Endothelial cell of umbilical vein (primary cell): Measurements from ENCODE around the gene MS4A10. TPM values are rescaled to one million over a fixed set of nuclear protein-coding genes. Genes with fewer than 3 reads are reported as not detected.
A peak's percentile ranks its signal among the peaks of the same experiment; 100 is the strongest.

Experiments
- BruUV-seq: library from RNA; stranded (reverse); fragments of 400-500 nt; replicated peaks from 2 replicates; lab custom pipeline; 2021; lab: Mats Ljungman, UMichigan
- CTCF ChIA-PET: fragments of 300-600, 350-600 bp; sonication (Branson Sonifier 250); formaldehyde crosslinking; loops from one replicate; lab custom pipeline; 2021; ENCODE audit warnings: antibody characterized with exemption, inconsistent platforms; lab: Charles Lee
- POLR2A ChIA-PET: fragments of 300-600, 350-600 bp; sonication (Branson Sonifier 250); formaldehyde crosslinking; loops from one replicate; lab custom pipeline; 2021; ENCODE audit warnings: antibody characterized with exemption, inconsistent platforms; lab: Charles Lee
- DNase-seq: peaks from one replicate; pipeline ENCODE4 v3.0.0-alpha.2; 2011; ENCODE audit warnings: low read depth, low spot score
- FAIRE-seq: peaks from 2 replicates; lab custom pipeline; 2011; peaks lifted over from hg19 to GRCh38; lab: Jason Lieb, UNC
- H2AFZ ChIP-seq: 2 replicates; pipeline ENCODE4 v1.6.0; 2012; ENCODE audit warnings: low read depth, low read length, control low read depth, inconsistent platforms
- H3K27ac ChIP-seq: 2 replicates; pipeline ENCODE4 v1.5.1; 2011; ENCODE audit warnings: low read depth, mild to moderate bottlenecking, control low read depth, low read length, moderate library complexity; ENCODE audit not compliant: insufficient read depth
- H3K27me3 ChIP-seq, 2 experiments: 2 replicates each; pipeline versions ENCODE4 v1.6.0 to v1.6.1; 2011; ENCODE audit warnings: low read length in 2 of 2, mixed read lengths in 1 of 2; ENCODE audit not compliant: control insufficient read depth in 2 of 2, insufficient read depth in 2 of 2
- H3K36me3 ChIP-seq, 2 experiments: 2 replicates in 1 of 2; 3 replicates in 1 of 2; pipeline ENCODE4 v1.5.1; 2011; ENCODE audit warnings: low read length in 2 of 2, mild to moderate bottlenecking in 1 of 2, moderate library complexity in 1 of 2; ENCODE audit not compliant: control insufficient read depth in 2 of 2, insufficient read depth in 2 of 2; ENCODE audit errors: extremely low read depth in 1 of 2
- H3K4me1 ChIP-seq: 3 replicates; pipeline ENCODE4 v1.5.1; 2011; ENCODE audit warnings: mild to moderate bottlenecking, low read length; ENCODE audit not compliant: control insufficient read depth, insufficient read depth; ENCODE audit errors: extremely low read depth
- H3K4me2 ChIP-seq: 2 replicates; pipeline ENCODE4 v1.6.1; 2011; ENCODE audit warnings: low read length, control low read depth, mixed read lengths; ENCODE audit not compliant: insufficient read depth
- H3K4me3 ChIP-seq, 3 experiments: fragments of 200-600 bp in 1 of 3; sonication (generic), shearing (Covaris generic) in 1 of 3; replicated peaks in 1 of 3; 2 replicates each; pipeline ENCODE4 v1.5.1; 2011 to 2016; ENCODE audit warnings: control low read depth in 3 of 3, low read length in 3 of 3, mild to moderate bottlenecking in 2 of 3, inconsistent platforms in 1 of 3, low read depth in 1 of 3, moderate library complexity in 1 of 3; ENCODE audit not compliant: insufficient read depth in 1 of 3
- H3K79me2 ChIP-seq: 2 replicates; pipeline ENCODE4 v1.6.0; 2012; ENCODE audit warnings: low read length, inconsistent platforms; ENCODE audit not compliant: control insufficient read depth, insufficient read depth
- H3K9ac ChIP-seq: replicated peaks from 2 replicates; pipeline ENCODE3; 2011; ENCODE audit warnings: low read length, control low read depth; ENCODE audit not compliant: insufficient read depth; ENCODE audit errors: extremely low read depth
- H3K9me1 ChIP-seq: replicated peaks from 3 replicates; pipeline ENCODE4 v1.6.0; 2011; ENCODE audit warnings: mild to moderate bottlenecking, low read length; ENCODE audit not compliant: control insufficient read depth, insufficient read depth; ENCODE audit errors: extremely low read depth
- H3K9me3 ChIP-seq: replicated peaks from 2 replicates; pipeline ENCODE4 v1.5.1; 2012; ENCODE audit warnings: low read length, inconsistent platforms; ENCODE audit not compliant: control insufficient read depth, insufficient read depth
- H4K20me1 ChIP-seq: replicated peaks from 2 replicates; pipeline ENCODE3; 2011; ENCODE audit warnings: mild to moderate bottlenecking, low read length; ENCODE audit not compliant: control insufficient read depth, insufficient read depth; ENCODE audit errors: extremely low read depth
- EZH2 ChIP-seq: IDR thresholded peaks from 2 replicates; pipeline ENCODE4 v1.6.1; 2012; ENCODE audit warnings: borderline replicate concordance, low read depth, mild to moderate bottlenecking, moderate library complexity, low read length, inconsistent platforms; ENCODE audit not compliant: severe bottlenecking
- FOS ChIP-seq: IDR thresholded peaks from 2 replicates; pipeline ENCODE4 v1.6.1; 2011; ENCODE audit warnings: mild to moderate bottlenecking, low read length, moderate library complexity, borderline replicate concordance; ENCODE audit not compliant: insufficient read depth
- GATA2 ChIP-seq: IDR thresholded peaks from 2 replicates; pipeline ENCODE4 v1.7.0; 2011; ENCODE audit warnings: low read depth, mild to moderate bottlenecking, moderate library complexity, mixed read lengths, low read length; ENCODE audit not compliant: insufficient read length, insufficient read depth
- JUN ChIP-seq: IDR thresholded peaks from 2 replicates; pipeline ENCODE4 v1.6.1; 2011; ENCODE audit warnings: borderline replicate concordance, low read depth; ENCODE audit not compliant: insufficient read length, insufficient read depth
- POLR2A ChIP-seq: IDR thresholded peaks from 2 replicates; pipeline ENCODE4 v1.6.1; 2012; ENCODE audit warnings: low read depth, mild to moderate bottlenecking, control low read depth, low read length
- POLR2AphosphoS5 ChIP-seq: IDR thresholded peaks from 2 replicates; pipeline ENCODE4 v1.6.1; 2012; ENCODE audit warnings: low read depth, mild to moderate bottlenecking, control low read depth, low read length, moderate library complexity; ENCODE audit not compliant: insufficient read depth
- dilution Hi-C: fragments of 300-500 bp; cut with MboI; formaldehyde crosslinking; loops from one replicate; pipeline ENCODE4 v1.15.0; 2019; ENCODE audit warnings: low sequenced_read_pairs; ENCODE audit not compliant: extremely low pct_ligation_motif_present
- intact Hi-C: fragments of 100-400 bp; cut with micrococcal nuclease; formaldehyde crosslinking; loops from one replicate; pipeline ENCODE4 v1.10.0; 2022
- polyA plus RNA-seq, 4 experiments: library from polyadenylated mRNA; depleted of rRNA in 3 of 4; stranded (reverse) in 3 of 4; unstranded in 1 of 4; fragments of >200 nt; gene quantifications; 2 replicates each; pipeline versions ENCODE4 v1.2.1 to v1.2.3, GENCODE V29; 2011 to 2012; ENCODE audit warnings: missing spikeins in 1 of 4
- total RNA-seq: library from RNA; stranded (reverse); gene quantifications from 2 replicates; pipeline ENCODE4 v1.2.3, GENCODE V29; 2021

Gene MS4A10
- total and polyA plus RNA-seq, 2 donors (not counting 3 experiments of a cell fraction or from before 2014, with no cell fraction given): not detected

DNA sequence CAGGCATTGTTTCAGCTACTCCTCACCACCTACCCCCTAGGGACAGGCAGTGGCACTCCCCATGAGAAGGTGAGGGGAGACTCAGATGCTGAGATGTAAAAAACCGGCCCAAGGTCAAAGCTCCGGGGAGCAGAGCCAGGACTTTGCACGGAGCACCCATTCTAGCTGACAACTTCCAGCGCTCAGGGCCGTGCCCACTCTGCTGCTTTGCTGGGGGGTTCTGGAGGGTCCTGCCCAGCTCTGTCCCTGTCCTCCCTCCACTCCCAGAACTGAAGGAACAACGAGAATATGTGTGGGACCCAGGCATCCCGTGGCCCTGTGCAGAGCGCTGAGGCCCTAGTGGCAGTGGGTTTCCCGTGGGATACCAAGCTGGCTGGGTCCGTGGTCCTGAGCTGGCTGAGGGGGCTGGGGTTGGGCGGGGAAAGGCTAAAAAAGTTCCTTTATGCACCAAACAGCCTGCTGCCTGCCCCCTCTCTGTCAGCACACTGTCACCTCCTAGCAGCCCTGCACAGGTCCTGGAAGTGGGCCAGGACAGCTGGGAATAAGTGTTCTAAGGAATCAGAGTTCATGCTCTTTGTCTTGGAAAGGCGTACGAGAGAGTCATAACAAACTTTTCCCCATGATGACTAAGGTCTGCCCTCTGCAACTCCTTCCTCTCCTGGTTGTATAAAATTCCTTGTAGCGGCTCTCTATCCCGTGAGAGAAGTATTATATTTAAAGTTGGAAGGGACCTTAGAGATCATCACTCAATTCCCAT lies 1.9 kb downstream of the MS4A10 start:
- H3K9ac ChIP-seq: peak overlapping the region; percentile 27
- H3K4me2 ChIP-seq: no peak overlapping the region
- dilution Hi-C loops: no loop called here
- H2AFZ ChIP-seq: peak overlapping the region; percentile 20
- no peaks in the 10 kb centered on the region for H3K36me3 ChIP-seq
- ChIA-PET POLR2A (interaction anchor here (0.6 kb wide), 1 partner anchor 22 kb away, joined by 4 read pairs; no protein-coding TSS in a partner anchor), CTCF (interaction anchor here (0.9 to 2.4 kb wide), 4 partner anchors 10 to 113 kb away, joined by 3 to 18 read pairs (median 6); no protein-coding TSS in a partner anchor)
- FAIRE-seq (peak; percentile 98), DNase-seq (peak; percentile 96)
- no peaks in the 10 kb centered on the region for H3K27me3 ChIP-seq
- H3K9me1 ChIP-seq: no peaks in the 10 kb centered on the region
- no peaks in the 10 kb centered on the region for H3K79me2 ChIP-seq
- no TSS peak for BruUV-seq
- peaks cover 28% of the 10 kb centered on the region for H3K4me1 ChIP-seq
- no peaks in the 10 kb centered on the region for H3K9me3 ChIP-seq
- H4K20me1 ChIP-seq: no peaks in the 10 kb centered on the region
- intact Hi-C loops: loop anchor here (1.0 to 5.0 kb wide), 3 partner anchors 12 to 45 kb away; no protein-coding TSS in a partner anchor
- peak overlapping the region; percentile 78 for H3K27ac ChIP-seq
- peak; percentile 67 for TF ChIP-seq POLR2AphosphoS5
- TF ChIP-seq GATA2: no peak
- peak; percentile 60 for TF ChIP-seq JUN
- TF ChIP-seq FOS: peak; percentile 78
- no peak for TF ChIP-seq POLR2A
- no peak overlapping the region for H3K4me3 ChIP-seq

- Histone ChIP-seq H3K4me3 (no peak overlapping the region), H3K36me3 (no peaks in the 10 kb centered on the region), H3K4me2 (no peak overlapping the region), H3K9me1 (no peaks in the 10 kb centered on the region), H2AFZ (no peak overlapping the region), H3K9me3 (no peaks in the 10 kb centered on the region), H4K20me1 (no peaks in the 10 kb centered on the region), H3K9ac (no peak overlapping the region), H3K27me3 (peaks cover 0 to 5% of the 10 kb centered on the region in 2 experiments), H3K79me2 (no peaks in the 10 kb centered on the region), H3K4me1 (peaks cover 28% of the 10 kb centered on the region), H3K27ac (peak overlapping the region; percentile 24)
- no peak for TF ChIP-seq GATA2
- TF ChIP-seq POLR2AphosphoS5: peak; percentile 63
- TF ChIP-seq FOS: no peak
- no peak for TF ChIP-seq POLR2A
- no peak for TF ChIP-seq EZH2
- ChIA-PET CTCF (interaction anchor here (0.8 kb wide), 1 partner anchor 11 kb away, joined by 4 read pairs; no protein-coding TSS in a partner anchor), POLR2A (no interaction called here)
- peak; percentile 96 for FAIRE-seq
- DNase-seq: peak; percentile 84
- intact Hi-C loops: loop anchor here (5.0 kb wide), 1 partner anchor 44 kb away; no protein-coding TSS in a partner anchor
- dilution Hi-C loops: no loop called here
- BruUV-seq: no TSS peak
Observed at GRCh38 chr11:60788401-60789125, 3.4 kb downstream of the MS4A10 start.
